ENCODE measurements around the gene TBC1D16.

TBC1D16 gene

GRCh38 chr17:79927136-79927661, 108.5 kb downstream of the TBC1D16 start:
- Histone ChIP-seq H3K27ac (no peak overlapping the region), H2AFZ (ENCODE audit: low read depth) (no peak overlapping the region), H3K4me1 (ENCODE audit: low read depth, poor library complexity, severe bottlenecking) (peaks cover 16% of the 10 kb centered on the region), H3K4me2 (no peak overlapping the region), H4K20me1 (ENCODE audit: insufficient read depth) (no peaks in the 10 kb centered on the region), H3K27me3 (ENCODE audit: insufficient read depth, low read depth) (no peaks in the 10 kb centered on the region; the same call in 1 of the 2 replicates), H3K79me2 (ENCODE audit: insufficient read depth, low read depth) (no peaks in the 10 kb centered on the region), H3K4me3 (IDR thresholded peaks at IDR 0.05; ENCODE audit: insufficient read depth, low read depth, low read length) (no peak overlapping the region), H3K36me3 (ENCODE audit: insufficient read depth) (no peaks in the 10 kb centered on the region), H3K9ac (no peak overlapping the region)
- TF ChIP-seq CTCF (conservative IDR thresholded peaks at IDR 0.05; ENCODE audit: low read depth, low read length), result no peak

DNA sequence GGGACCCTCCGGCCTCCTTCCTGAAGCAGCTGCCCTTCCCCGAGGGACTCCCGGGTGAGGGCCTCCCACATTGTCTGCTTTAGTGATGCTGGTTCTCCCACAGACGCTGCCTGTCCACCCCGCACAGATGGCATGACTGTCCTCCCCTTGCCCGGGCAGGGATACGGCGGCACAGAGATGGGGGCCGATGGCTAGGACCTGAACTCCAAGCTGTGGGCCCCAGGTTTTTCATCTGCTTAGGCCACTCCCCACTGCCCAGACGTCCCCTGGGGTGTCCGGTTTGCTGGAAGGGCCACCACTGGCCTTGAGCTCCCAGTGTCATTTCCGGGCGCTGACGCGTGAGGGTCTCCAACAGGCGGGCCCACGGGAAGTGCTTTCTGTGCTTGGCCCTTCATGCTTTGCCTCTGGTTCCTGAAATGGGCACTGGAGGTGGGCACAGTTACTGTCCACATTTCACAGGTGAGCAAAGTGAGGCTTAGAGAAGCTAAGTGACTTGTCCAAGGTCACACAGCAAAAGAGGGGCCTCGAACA, 109.0 kb downstream of the TBC1D16 start:
- Histone ChIP-seq H3K4me1 (ENCODE audit: low read depth, poor library complexity, severe bottlenecking) (peaks cover 21% of the 10 kb centered on the region), H2AFZ (ENCODE audit: low read depth) (no peak overlapping the region), H3K9ac (no peak overlapping the region), H3K4me3 (IDR thresholded peaks at IDR 0.05; ENCODE audit: insufficient read depth, low read depth, low read length) (no peak overlapping the region), H3K27me3 (ENCODE audit: insufficient read depth, low read depth) (no peaks in the 10 kb centered on the region; the same call in 1 of the 2 replicates), H3K4me2 (no peak overlapping the region), H4K20me1 (ENCODE audit: insufficient read depth) (no peaks in the 10 kb centered on the region), H3K36me3 (ENCODE audit: insufficient read depth) (no peaks in the 10 kb centered on the region), H3K27ac (no peak overlapping the region), H3K79me2 (ENCODE audit: insufficient read depth, low read depth) (no peaks in the 10 kb centered on the region)
- no peak for TF ChIP-seq CTCF (conservative IDR thresholded peaks at IDR 0.05; ENCODE audit: low read depth, low read length)

DNA sequence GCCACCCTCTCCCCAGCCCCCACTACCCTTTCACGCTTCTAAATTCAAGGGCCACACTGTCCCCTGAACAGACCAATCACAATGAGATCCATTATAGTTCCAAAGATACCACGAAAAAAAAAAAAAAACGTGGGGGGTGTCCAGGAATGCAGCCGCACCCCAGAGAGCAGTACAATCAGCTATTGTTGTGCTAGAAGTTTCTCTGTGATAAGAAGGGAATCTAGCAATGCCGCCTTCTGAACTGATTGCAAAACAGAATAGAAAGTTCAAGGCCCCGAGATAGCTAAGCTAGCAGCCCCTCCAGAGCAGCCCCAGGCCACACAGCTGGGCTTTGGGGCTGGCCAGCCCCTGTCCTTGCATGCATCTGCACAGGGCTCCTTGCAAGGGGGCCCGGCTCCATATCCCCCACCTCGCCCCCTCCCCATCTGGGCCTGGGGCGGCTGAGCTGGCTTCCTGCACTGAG, 109.5 kb downstream of the TBC1D16 start:
- Histone ChIP-seq H3K9ac (no peak overlapping the region), H3K4me2 (no peak overlapping the region), H2AFZ (ENCODE audit: low read depth) (no peak overlapping the region), H4K20me1 (ENCODE audit: insufficient read depth) (no peaks in the 10 kb centered on the region), H3K27ac (no peak overlapping the region), H3K4me1 (ENCODE audit: low read depth, poor library complexity, severe bottlenecking) (peaks cover 26% of the 10 kb centered on the region), H3K27me3 (ENCODE audit: insufficient read depth, low read depth) (no peaks in the 10 kb centered on the region; the same call in 1 of the 2 replicates), H3K36me3 (ENCODE audit: insufficient read depth) (no peaks in the 10 kb centered on the region), H3K79me2 (ENCODE audit: insufficient read depth, low read depth) (no peaks in the 10 kb centered on the region), H3K4me3 (IDR thresholded peaks at IDR 0.05; ENCODE audit: insufficient read depth, low read depth, low read length) (no peak overlapping the region)
- TF ChIP-seq CTCF (conservative IDR thresholded peaks at IDR 0.05; ENCODE audit: low read depth, low read length), result no peak

GRCh38 chr17:79925242-79925957, 110.3 kb downstream of the TBC1D16 start:
- Histone ChIP-seq H3K27me3 (ENCODE audit: insufficient read depth, low read depth) (no peaks in the 10 kb centered on the region; the same call in 1 of the 2 replicates), H3K9ac (no peak overlapping the region), H3K4me1 (ENCODE audit: low read depth, poor library complexity, severe bottlenecking) (peaks cover 33% of the 10 kb centered on the region), H3K4me3 (IDR thresholded peaks at IDR 0.05; ENCODE audit: insufficient read depth, low read depth, low read length) (no peak overlapping the region), H2AFZ (ENCODE audit: low read depth) (no peak overlapping the region), H3K4me2 (no peak overlapping the region), H3K27ac (no peak overlapping the region), H3K36me3 (ENCODE audit: insufficient read depth) (no peaks in the 10 kb centered on the region), H4K20me1 (ENCODE audit: insufficient read depth) (no peaks in the 10 kb centered on the region), H3K79me2 (ENCODE audit: insufficient read depth, low read depth) (no peaks in the 10 kb centered on the region)
- TF ChIP-seq CTCF (conservative IDR thresholded peaks at IDR 0.05; ENCODE audit: low read depth, low read length), result no peak

Data from KMS-11 (cell line).